Neural cell (in vitro differentiated cells): Measurements from ENCODE around the gene MUSTN1. TPM values are rescaled to one million over a fixed set of nuclear protein-coding genes. Genes with fewer than 3 reads are reported as not detected.

Experiments
- H2AFZ ChIP-seq: fragments of 200-600, 300-800 bp; sonication (generic), shearing (Covaris generic); 2 replicates; pipeline ENCODE4 v1.6.0; 2014; ENCODE audit warnings: low read depth, mild to moderate bottlenecking, antibody characterized with exemption, low read length, moderate library complexity
- H3F3A ChIP-seq: fragments of 200-600 bp; shearing (Covaris generic); 2 replicates; pipeline ENCODE4 v1.6.1; 2016; ENCODE audit warnings: mild to moderate bottlenecking, moderate library complexity, mixed read lengths, antibody characterized with exemption, low read length; ENCODE audit not compliant: insufficient read depth, poor library complexity, severe bottlenecking
- H3K27ac ChIP-seq: fragments of 200-600, 300-800 bp; sonication (generic), shearing (Covaris generic); 2 replicates; pipeline ENCODE4 v1.5.1; 2014; ENCODE audit warnings: mild to moderate bottlenecking, low read length, moderate library complexity
- H3K27me3 ChIP-seq: fragments of 300-800, 200-600 bp; sonication (generic), shearing (Covaris generic); 2 replicates; pipeline ENCODE4 v1.6.0; 2014; ENCODE audit warnings: mild to moderate bottlenecking, low read depth, low read length, moderate library complexity; ENCODE audit not compliant: insufficient read depth
- H3K36me3 ChIP-seq: fragments of 300-800, 200-600 bp; sonication (generic), shearing (Covaris generic); 2 replicates; pipeline ENCODE4 v1.5.1; 2014; ENCODE audit warnings: mild to moderate bottlenecking, antibody characterized with exemption, low read length, moderate library complexity; ENCODE audit not compliant: insufficient read depth
- H3K4me2 ChIP-seq: fragments of 300-800, 200-600 bp; sonication (generic), shearing (Covaris generic); 2 replicates; pipeline ENCODE4 v1.6.0; 2014; ENCODE audit warnings: mild to moderate bottlenecking, low read length
- H3K4me3 ChIP-seq: fragments of 300-800, 200-600 bp; sonication (generic), shearing (Covaris generic); 2 replicates; pipeline ENCODE4 v1.5.1; 2014; ENCODE audit warnings: mild to moderate bottlenecking, low read length, moderate library complexity
- H3K79me2 ChIP-seq: fragments of 200-600 bp; shearing (Covaris generic); replicated peaks from 2 replicates; pipeline ENCODE4 v1.6.0; 2014; ENCODE audit warnings: mild to moderate bottlenecking, low read length, moderate library complexity; ENCODE audit not compliant: insufficient read depth
- H3K9ac ChIP-seq: fragments of 300-800, 200-600 bp; sonication (generic), shearing (Covaris generic); 2 replicates; pipeline ENCODE4 v1.6.1; 2016; ENCODE audit warnings: mild to moderate bottlenecking, low read length, mixed read lengths
- H3K9me2 ChIP-seq: fragments of 200-600 bp; shearing (Covaris generic); 2 replicates; pipeline ENCODE4 v1.6.1; 2016; ENCODE audit warnings: mild to moderate bottlenecking, low read length, mixed read lengths; ENCODE audit not compliant: insufficient read depth
- H3K9me3 ChIP-seq: fragments of 200-600, 300-800 bp; sonication (generic), shearing (Covaris generic); 2 replicates; pipeline ENCODE4 v1.6.1; 2016; ENCODE audit warnings: mild to moderate bottlenecking, mixed run types, low read length, moderate library complexity, mixed read lengths
- H4K20me1 ChIP-seq: fragments of 200-600 bp; shearing (Covaris generic); 2 replicates; pipeline ENCODE4 v1.6.1; 2016; ENCODE audit warnings: mild to moderate bottlenecking, mixed run types; ENCODE audit not compliant: insufficient read depth
- EP300 ChIP-seq: fragments of 450-650 bp; conservative IDR thresholded peaks from 2 replicates; pipeline ENCODE4 v1.6.1; 2014; ENCODE audit warnings: antibody characterized with exemption, mild to moderate bottlenecking, moderate library complexity; ENCODE audit not compliant: poor library complexity, severe bottlenecking
- EZH2 ChIP-seq: fragments of 200-600, 300-800 bp; shearing (Covaris generic), sonication (generic); IDR thresholded peaks from 2 replicates; pipeline ENCODE4 v1.6.1; 2014; ENCODE audit warnings: antibody characterized with exemption, low read length, borderline replicate concordance, mild to moderate bottlenecking; ENCODE audit not compliant: insufficient read depth, poor library complexity, severe bottlenecking
- MXI1 ChIP-seq: fragments of 450-650 bp; conservative IDR thresholded peaks from 2 replicates; pipeline ENCODE4 v1.6.1; 2014; ENCODE audit warnings: antibody characterized with exemption, mild to moderate bottlenecking; ENCODE audit not compliant: poor library complexity, severe bottlenecking
- POLR2AphosphoS5 ChIP-seq: IDR thresholded peaks from 2 replicates; pipeline ENCODE4 v1.6.1; 2012
- RAD21 ChIP-seq: fragments of 450-650 bp; conservative IDR thresholded peaks from 2 replicates; pipeline ENCODE4 v1.6.1; 2014; ENCODE audit warnings: antibody characterized with exemption, mild to moderate bottlenecking, moderate library complexity
- SMC3 ChIP-seq: fragments of 450-650 bp; conservative IDR thresholded peaks from 2 replicates; pipeline ENCODE4 v1.6.1; 2014; ENCODE audit warnings: antibody characterized with exemption, mild to moderate bottlenecking, moderate library complexity; ENCODE audit not compliant: poor library complexity
- TAF1 ChIP-seq: IDR thresholded peaks from 2 replicates; pipeline ENCODE4 v1.6.1; 2012; ENCODE audit warnings: low read depth
- polyA plus RNA-seq: library from polyadenylated mRNA; depleted of rRNA; stranded (reverse); fragments of >200 nt; gene quantifications from 2 replicates; pipeline ENCODE4 v1.2.3, GENCODE V29; 2014
- TF ChIP-seq, protein P1 (sequence below): fragments of 450-650 bp; IDR thresholded peaks from 2 replicates; pipeline ENCODE4 v1.5.1; 2014; ENCODE audit warnings: antibody characterized with exemption, mild to moderate bottlenecking, moderate library complexity; ENCODE audit not compliant: poor library complexity, severe bottlenecking
- TF ChIP-seq, protein P2 (sequence below): IDR thresholded peaks from 2 replicates; pipeline ENCODE4 v1.6.1; 2012; ENCODE audit warnings: borderline replicate concordance

Gene MUSTN1
- polyA plus RNA-seq, 1 donor from 2014 or later, result not detected

DNA sequence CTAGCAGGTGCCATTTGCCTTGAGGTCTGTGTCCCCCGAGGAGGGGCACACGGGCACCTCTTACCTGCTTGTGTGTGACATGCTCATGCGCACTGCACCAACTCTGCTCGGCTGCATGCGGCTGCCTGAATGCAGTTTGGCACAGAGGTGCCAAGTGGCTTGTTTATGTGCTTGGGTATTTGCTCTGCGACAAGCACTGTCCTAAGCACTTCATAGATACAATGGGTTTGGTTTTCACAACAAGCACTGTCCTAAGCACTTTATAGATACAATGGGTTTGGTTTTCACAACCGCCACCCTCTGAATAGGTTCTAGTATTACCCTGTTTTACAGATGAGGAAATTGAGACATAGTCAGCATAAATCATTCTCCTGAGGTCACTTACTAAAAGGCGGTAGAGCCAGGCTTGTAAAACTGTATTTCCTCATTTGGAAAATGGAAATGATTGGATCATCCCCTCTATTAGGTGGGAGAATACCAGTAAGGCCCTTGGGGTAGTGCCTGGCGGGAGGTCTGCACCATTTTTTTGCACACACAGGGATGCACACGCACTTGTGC is 4.8 kb downstream of the MUSTN1 start:
- no peak for TF ChIP-seq EZH2
- Histone ChIP-seq H3K79me2 (no peaks in the 10 kb centered on the region), H2AFZ (no peak overlapping the region), H3K27me3 (no peaks in the 10 kb centered on the region), H3K4me3 (no peak overlapping the region), H3K36me3 (peaks cover 5% of the 10 kb centered on the region), H4K20me1 (no peaks in the 10 kb centered on the region), H3F3A (no peaks in the 10 kb centered on the region), H3K4me2 (no peak overlapping the region), H3K9me3 (no peaks in the 10 kb centered on the region), H3K9me2 (no peaks in the 10 kb centered on the region), H3K27ac (no peak overlapping the region), H3K9ac (no peak overlapping the region)

DNA sequence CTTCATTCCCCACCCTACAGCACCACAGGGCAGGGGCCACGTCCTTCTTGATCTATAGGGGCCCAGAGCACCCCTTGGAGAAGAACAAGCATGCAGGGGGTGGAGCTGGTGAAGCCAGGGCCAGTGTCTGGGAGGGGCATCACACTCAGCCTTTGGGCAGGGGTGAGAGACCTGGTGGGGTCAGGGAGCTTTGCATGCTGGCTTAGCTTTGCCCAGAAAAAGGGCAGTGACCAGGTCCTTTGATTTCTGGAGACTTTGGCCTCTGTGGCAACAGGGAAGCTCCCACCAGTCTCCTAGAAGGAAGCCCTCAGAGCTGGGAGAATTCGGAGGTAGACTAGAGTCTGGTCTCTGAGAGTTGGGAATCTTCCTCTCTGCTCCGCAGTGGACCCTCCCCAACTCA is 5.3 kb downstream of the MUSTN1 start:
- no peaks in the 10 kb centered on the region for H3K9me3 ChIP-seq
- H4K20me1 ChIP-seq, result no peaks in the 10 kb centered on the region
- no peaks in the 10 kb centered on the region for H3K9me2 ChIP-seq
- no peaks in the 10 kb centered on the region for H3K79me2 ChIP-seq
- no peak overlapping the region for H3K27ac ChIP-seq
- H3K4me2 ChIP-seq, result no peak overlapping the region
- no peak overlapping the region for H3K4me3 ChIP-seq
- H3K27me3 ChIP-seq, result no peaks in the 10 kb centered on the region
- H3F3A ChIP-seq, result no peaks in the 10 kb centered on the region
- peaks cover 5% of the 10 kb centered on the region for H3K36me3 ChIP-seq
- no peak overlapping the region for H3K9ac ChIP-seq
- TF ChIP-seq, protein P1, sequence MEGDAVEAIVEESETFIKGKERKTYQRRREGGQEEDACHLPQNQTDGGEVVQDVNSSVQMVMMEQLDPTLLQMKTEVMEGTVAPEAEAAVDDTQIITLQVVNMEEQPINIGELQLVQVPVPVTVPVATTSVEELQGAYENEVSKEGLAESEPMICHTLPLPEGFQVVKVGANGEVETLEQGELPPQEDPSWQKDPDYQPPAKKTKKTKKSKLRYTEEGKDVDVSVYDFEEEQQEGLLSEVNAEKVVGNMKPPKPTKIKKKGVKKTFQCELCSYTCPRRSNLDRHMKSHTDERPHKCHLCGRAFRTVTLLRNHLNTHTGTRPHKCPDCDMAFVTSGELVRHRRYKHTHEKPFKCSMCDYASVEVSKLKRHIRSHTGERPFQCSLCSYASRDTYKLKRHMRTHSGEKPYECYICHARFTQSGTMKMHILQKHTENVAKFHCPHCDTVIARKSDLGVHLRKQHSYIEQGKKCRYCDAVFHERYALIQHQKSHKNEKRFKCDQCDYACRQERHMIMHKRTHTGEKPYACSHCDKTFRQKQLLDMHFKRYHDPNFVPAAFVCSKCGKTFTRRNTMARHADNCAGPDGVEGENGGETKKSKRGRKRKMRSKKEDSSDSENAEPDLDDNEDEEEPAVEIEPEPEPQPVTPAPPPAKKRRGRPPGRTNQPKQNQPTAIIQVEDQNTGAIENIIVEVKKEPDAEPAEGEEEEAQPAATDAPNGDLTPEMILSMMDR, result no peak
- TF ChIP-seq, protein P2, sequence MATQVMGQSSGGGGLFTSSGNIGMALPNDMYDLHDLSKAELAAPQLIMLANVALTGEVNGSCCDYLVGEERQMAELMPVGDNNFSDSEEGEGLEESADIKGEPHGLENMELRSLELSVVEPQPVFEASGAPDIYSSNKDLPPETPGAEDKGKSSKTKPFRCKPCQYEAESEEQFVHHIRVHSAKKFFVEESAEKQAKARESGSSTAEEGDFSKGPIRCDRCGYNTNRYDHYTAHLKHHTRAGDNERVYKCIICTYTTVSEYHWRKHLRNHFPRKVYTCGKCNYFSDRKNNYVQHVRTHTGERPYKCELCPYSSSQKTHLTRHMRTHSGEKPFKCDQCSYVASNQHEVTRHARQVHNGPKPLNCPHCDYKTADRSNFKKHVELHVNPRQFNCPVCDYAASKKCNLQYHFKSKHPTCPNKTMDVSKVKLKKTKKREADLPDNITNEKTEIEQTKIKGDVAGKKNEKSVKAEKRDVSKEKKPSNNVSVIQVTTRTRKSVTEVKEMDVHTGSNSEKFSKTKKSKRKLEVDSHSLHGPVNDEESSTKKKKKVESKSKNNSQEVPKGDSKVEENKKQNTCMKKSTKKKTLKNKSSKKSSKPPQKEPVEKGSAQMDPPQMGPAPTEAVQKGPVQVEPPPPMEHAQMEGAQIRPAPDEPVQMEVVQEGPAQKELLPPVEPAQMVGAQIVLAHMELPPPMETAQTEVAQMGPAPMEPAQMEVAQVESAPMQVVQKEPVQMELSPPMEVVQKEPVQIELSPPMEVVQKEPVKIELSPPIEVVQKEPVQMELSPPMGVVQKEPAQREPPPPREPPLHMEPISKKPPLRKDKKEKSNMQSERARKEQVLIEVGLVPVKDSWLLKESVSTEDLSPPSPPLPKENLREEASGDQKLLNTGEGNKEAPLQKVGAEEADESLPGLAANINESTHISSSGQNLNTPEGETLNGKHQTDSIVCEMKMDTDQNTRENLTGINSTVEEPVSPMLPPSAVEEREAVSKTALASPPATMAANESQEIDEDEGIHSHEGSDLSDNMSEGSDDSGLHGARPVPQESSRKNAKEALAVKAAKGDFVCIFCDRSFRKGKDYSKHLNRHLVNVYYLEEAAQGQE, result no peak
- TF ChIP-seq TAF1, result no peak
- no peak for TF ChIP-seq MXI1
- TF ChIP-seq EZH2, result no peak
- no peak for TF ChIP-seq POLR2AphosphoS5
- no peak for TF ChIP-seq EP300
- no peak for TF ChIP-seq SMC3
- no peak for TF ChIP-seq RAD21
- H2AFZ ChIP-seq, result no peak overlapping the region
